Karpas-422 (cell line): Measurements from ENCODE around the gene HLA-DRB1. TPM values are rescaled to one million over a fixed set of nuclear protein-coding genes. Genes with fewer than 3 reads are reported as not detected.

ENCODE experiments used
- DNase-seq: peaks from one replicate; pipeline ENCODE4 v3.0.0-alpha.2; 2015
- H2AFZ ChIP-seq: fragments of 200-600 bp; sonication (generic); 2 replicates; pipeline ENCODE4 v1.6.1; 2014; ENCODE audit warnings: antibody characterized with exemption, low read length, mixed read lengths
- H3K27ac ChIP-seq: fragments of 200-600 bp; sonication (generic); 2 replicates; pipeline ENCODE4 v1.5.1; 2014; ENCODE audit warnings: mild to moderate bottlenecking, low read length, moderate library complexity
- H3K27me3 ChIP-seq: fragments of 200-600 bp; sonication (generic); 2 replicates; pipeline ENCODE4 v1.6.1; 2014; ENCODE audit warnings: low read length, mixed read lengths
- H3K36me3 ChIP-seq: fragments of 200-600 bp; sonication (generic); 2 replicates; pipeline ENCODE4 v1.6.1; 2014; ENCODE audit warnings: low read length, mixed read lengths; ENCODE audit not compliant: insufficient read depth
- H3K4me1 ChIP-seq: fragments of 200-600 bp; sonication (generic); 2 replicates; pipeline ENCODE4 v1.6.1; 2014; ENCODE audit warnings: mild to moderate bottlenecking, low read length, mixed read lengths
- H3K4me2 ChIP-seq: fragments of 200-600 bp; sonication (generic); 2 replicates; pipeline ENCODE4 v1.6.1; 2014; ENCODE audit warnings: low read length, low read depth, mild to moderate bottlenecking; ENCODE audit not compliant: poor library complexity, severe bottlenecking
- H3K4me3 ChIP-seq: fragments of 200-600 bp; sonication (generic); 2 replicates; pipeline ENCODE4 v1.5.1; 2014; ENCODE audit warnings: mild to moderate bottlenecking, antibody characterized with exemption, low read length, mixed read lengths
- H3K79me2 ChIP-seq: fragments of 200-600 bp; sonication (generic); 2 replicates; pipeline ENCODE4 v1.6.1; 2014; ENCODE audit warnings: mild to moderate bottlenecking, low read length, mixed read lengths
- H3K9ac ChIP-seq: fragments of 200-600 bp; sonication (generic); 2 replicates; pipeline ENCODE4 v1.6.0; 2014; ENCODE audit warnings: low read length
- H3K9me2 ChIP-seq: fragments of 200-600 bp; sonication (generic), shearing (Covaris generic); replicated peaks from 2 replicates; pipeline ENCODE4 v1.6.0; 2014; ENCODE audit warnings: mild to moderate bottlenecking, low read length, moderate library complexity; ENCODE audit not compliant: insufficient read depth
- H3K9me3 ChIP-seq: fragments of 300-700, 200-600 bp; sonication (generic); 2 replicates; pipeline ENCODE4 v1.6.1; 2014; ENCODE audit warnings: low read length, mixed read lengths
- H4K20me1 ChIP-seq: fragments of 200-600 bp; sonication (generic); 2 replicates; pipeline ENCODE4 v1.6.1; 2014; ENCODE audit warnings: mild to moderate bottlenecking, antibody characterized with exemption, low read length, low read depth; ENCODE audit not compliant: insufficient read depth
- total RNA-seq: library from RNA; depleted of rRNA; stranded (reverse); fragments of >200 nt; shearing (Covaris generic); gene quantifications from 2 replicates; pipeline ENCODE4 v1.2.3, GENCODE V29; 2014; ENCODE audit warnings: low replicate concordance

Gene HLA-DRB1
- total RNA-seq, 1 experiment from 2014 or later, result 281 TPM

- no peak overlapping the region for H3K27ac ChIP-seq
- H3K36me3 ChIP-seq, result no peaks in the 10 kb centered on the region
- H3K79me2 ChIP-seq, result no peaks in the 10 kb centered on the region
- 0 out of 2 replicates have a peak, but pooled peaks cover 6% of the 10 kb centered on the region for H3K9me3 ChIP-seq
- H2AFZ ChIP-seq, result peak overlapping the region; percentile 42; the same call in 1 of the 2 replicates
- H3K4me2 ChIP-seq, result no peak overlapping the region
- no peak overlapping the region for H3K9ac ChIP-seq
- peaks cover 12% of the 10 kb centered on the region for H3K4me1 ChIP-seq
- H3K4me3 ChIP-seq, result no peak overlapping the region
- DNase-seq, result no peak
- H3K9me2 ChIP-seq, result no peaks in the 10 kb centered on the region
- H4K20me1 ChIP-seq, result no peaks in the 10 kb centered on the region
- H3K27me3 ChIP-seq, result no peaks in the 10 kb centered on the region
These were observed 24.9 kb upstream of the HLA-DRB1 start for GRCh38 chr6:32614366-32615081.

GRCh38 chr6:32613475-32613874 lies 23.8 kb upstream of the HLA-DRB1 start:
- H3K4me2 ChIP-seq, result no peak overlapping the region
- H3K9me2 ChIP-seq, result no peaks in the 10 kb centered on the region
- no peak overlapping the region for H3K9ac ChIP-seq
- H3K4me1 ChIP-seq, result peaks cover 15% of the 10 kb centered on the region
- H3K4me3 ChIP-seq, result no peak overlapping the region
- H2AFZ ChIP-seq, result no peak overlapping the region
- H3K27me3 ChIP-seq, result no peaks in the 10 kb centered on the region
- no peaks in the 10 kb centered on the region for H3K79me2 ChIP-seq
- no peak for DNase-seq
- no peak overlapping the region for H3K27ac ChIP-seq
- 0 out of 2 replicates have a peak, but pooled peaks cover 6% of the 10 kb centered on the region for H3K9me3 ChIP-seq
- no peaks in the 10 kb centered on the region for H4K20me1 ChIP-seq
- H3K36me3 ChIP-seq, result no peaks in the 10 kb centered on the region

GRCh38 chr6:32610682-32611296 lies 21.1 kb upstream of the HLA-DRB1 start:
- Histone ChIP-seq H3K4me3 (no peak overlapping the region), H2AFZ (0 out of 2 replicates have a peak overlapping the region, but pooled peaks have one; percentile 3)

GRCh38 chr6:32609731-32610640 lies 20.3 kb upstream of the HLA-DRB1 start:
- H2AFZ ChIP-seq, result no peak overlapping the region
- no peaks in the 10 kb centered on the region for H3K9me2 ChIP-seq
- H3K27me3 ChIP-seq, result no peaks in the 10 kb centered on the region
- no peaks in the 10 kb centered on the region for H4K20me1 ChIP-seq
- H3K27ac ChIP-seq, result peak overlapping the region; percentile 19
- no peaks in the 10 kb centered on the region for H3K9me3 ChIP-seq
- H3K4me3 ChIP-seq, result peak overlapping the region; percentile 28; the same call in 1 of the 2 replicates
- H3K4me2 ChIP-seq, result peak overlapping the region; percentile 51
- no peaks in the 10 kb centered on the region for H3K36me3 ChIP-seq
- H3K9ac ChIP-seq, result peak overlapping the region; percentile 23
- DNase-seq, result peak; percentile 96
- peaks cover 27% of the 10 kb centered on the region for H3K4me1 ChIP-seq
- no peaks in the 10 kb centered on the region for H3K79me2 ChIP-seq

More at GRCh38 chr6:32610682-32611296, 21.1 kb upstream of the HLA-DRB1 start:
- H3K9me3 ChIP-seq, result no peaks in the 10 kb centered on the region
- no peaks in the 10 kb centered on the region for H3K9me2 ChIP-seq
- H3K79me2 ChIP-seq, result no peaks in the 10 kb centered on the region
- H3K9ac ChIP-seq, result 0 out of 2 replicates have a peak overlapping the region, but pooled peaks have one; percentile 23
- H3K4me1 ChIP-seq, result peaks cover 27% of the 10 kb centered on the region
- no peaks in the 10 kb centered on the region for H3K27me3 ChIP-seq
- peak overlapping the region; percentile 51 for H3K4me2 ChIP-seq
- DNase-seq, result no peak
- H3K36me3 ChIP-seq, result no peaks in the 10 kb centered on the region
- H3K27ac ChIP-seq, result peak overlapping the region; percentile 19
- no peaks in the 10 kb centered on the region for H4K20me1 ChIP-seq

- H3K4me3 ChIP-seq, result peak overlapping the region; percentile 28; the same call in 1 of the 2 replicates
These were observed 19.7 kb upstream of the HLA-DRB1 start for GRCh38 chr6:32609391-32609730.

GRCh38 chr6:32608362-32608761 lies 18.7 kb upstream of the HLA-DRB1 start:
- no peak overlapping the region for H3K9ac ChIP-seq

More at GRCh38 chr6:32609391-32609730, 19.7 kb upstream of the HLA-DRB1 start:
- H4K20me1 ChIP-seq, result no peaks in the 10 kb centered on the region
- no peak for DNase-seq
- no peaks in the 10 kb centered on the region for H3K79me2 ChIP-seq
- no peaks in the 10 kb centered on the region for H3K9me2 ChIP-seq
- H3K36me3 ChIP-seq, result no peaks in the 10 kb centered on the region
- H3K9ac ChIP-seq, result no peak overlapping the region
- H3K27me3 ChIP-seq, result no peaks in the 10 kb centered on the region
- H3K4me1 ChIP-seq, result peaks cover 32% of the 10 kb centered on the region
- no peak overlapping the region for H3K27ac ChIP-seq
- no peak overlapping the region for H2AFZ ChIP-seq
- H3K9me3 ChIP-seq, result no peaks in the 10 kb centered on the region
- H3K4me2 ChIP-seq, result peak overlapping the region; percentile 51

GRCh38 chr6:32607988-32608298 lies 18.3 kb upstream of the HLA-DRB1 start:
- H3K27ac ChIP-seq, result no peak overlapping the region
- DNase-seq, result no peak
- H3K79me2 ChIP-seq, result no peaks in the 10 kb centered on the region
- peak overlapping the region; percentile 57; the same call in 1 of the 2 replicates for H2AFZ ChIP-seq
- H3K4me2 ChIP-seq, result peak overlapping the region; percentile 19
- H3K36me3 ChIP-seq, result no peaks in the 10 kb centered on the region
- H3K9me2 ChIP-seq, result no peaks in the 10 kb centered on the region
- no peaks in the 10 kb centered on the region for H4K20me1 ChIP-seq
- H3K9ac ChIP-seq, result no peak overlapping the region
- H3K27me3 ChIP-seq, result no peaks in the 10 kb centered on the region
- no peak overlapping the region for H3K4me3 ChIP-seq
- H3K9me3 ChIP-seq, result no peaks in the 10 kb centered on the region
- H3K4me1 ChIP-seq, result peaks cover 42% of the 10 kb centered on the region

More at GRCh38 chr6:32608362-32608761, 18.7 kb upstream of the HLA-DRB1 start:
- Histone ChIP-seq H3K4me2 (peak overlapping the region; percentile 19), H3K9me2 (no peaks in the 10 kb centered on the region), H3K79me2 (no peaks in the 10 kb centered on the region), H4K20me1 (no peaks in the 10 kb centered on the region), H3K27me3 (no peaks in the 10 kb centered on the region), H3K9me3 (no peaks in the 10 kb centered on the region), H3K4me1 (peaks cover 38% of the 10 kb centered on the region), H2AFZ (peak overlapping the region; percentile 57; the same call in 1 of the 2 replicates), H3K36me3 (no peaks in the 10 kb centered on the region), H3K27ac (no peak overlapping the region), H3K4me3 (no peak overlapping the region)
- no peak for DNase-seq
